ENCODE measurements around the gene ZBTB22.
"Not testable (repeated sequence)": the region's sequence is repeated elsewhere in the genome, so short reads cannot be mapped to it uniquely, and the experiment has no call there.

Gene ZBTB22

GRCh38 chr6:33279257-33279695 is 38.3 kb downstream of the ZBTB22 start:
- DNase-seq (ENCODE audit: low spot score), result no peak

- DNase-seq (ENCODE audit: low spot score), result no peak
Observed at GRCh38 chr6:33278810-33279209, 38.7 kb downstream of the ZBTB22 start.

- DNase-seq (ENCODE audit: low spot score), result no peak
Observed at GRCh38 chr6:33278392-33278741, 39.2 kb downstream of the ZBTB22 start.

- peak; percentile 18 for DNase-seq (ENCODE audit: low spot score)
Observed at GRCh38 chr6:33277663-33278391, 39.7 kb downstream of the ZBTB22 start.

- peak; percentile 86 for DNase-seq (ENCODE audit: low spot score)
Observed at GRCh38 chr6:33276864-33277662, 40.5 kb downstream of the ZBTB22 start, which contains the start of gene B3GALT4. B3GALT4 (plus strand) TSS chr6:33277123; CDS start chr6:33277420, 297 bp downstream.

GRCh38 chr6:33276581-33276863 is 41.0 kb downstream of the ZBTB22 start:
- no peak for DNase-seq (ENCODE audit: low spot score)

- DNase-seq (ENCODE audit: low spot score), result not testable (repeated sequence)
Observed at GRCh38 chr6:33275795-33276580, 41.6 kb downstream of the ZBTB22 start.

GRCh38 chr6:33273924-33274902 is 43.3 kb downstream of the ZBTB22 start:
- DNase-seq (ENCODE audit: low spot score), result no peak

GRCh38 chr6:33273129-33273923 is 44.2 kb downstream of the ZBTB22 start:
- no peak for DNase-seq (ENCODE audit: low spot score)

GRCh38 chr6:33272275-33273128 is 45.0 kb downstream of the ZBTB22 start:
- no peak for DNase-seq (ENCODE audit: low spot score)

GRCh38 chr6:33271468-33272274 is 45.9 kb downstream of the ZBTB22 start, which contains the start of the genes RPS18 and VPS52:
RPS18 (plus strand) TSS chr6:33272075; CDS start chr6:33272120, 45 bp downstream.
VPS52 (minus strand) TSS chr6:33271876; CDS start chr6:33271675, 201 bp downstream.
- peak; percentile 94 for DNase-seq (ENCODE audit: low spot score)

GRCh38 chr6:33271117-33271467 is 46.5 kb downstream of the ZBTB22 start:
- DNase-seq (ENCODE audit: low spot score), result peak; percentile 14
